HL-60 (cell line): ENCODE measurements around the gene GBGT1.

ENCODE experiments used
- DNase-seq, 2 experiments: peaks; one replicate each; pipeline ENCODE4 v3.0.0-alpha.2; 2010 to 2020; ENCODE audit warnings: low read depth in 1 of 2, low spot score in 1 of 2
- H3K27ac ChIP-seq: fragments of 250-450 bp; sonication (Bioruptor Pico); replicated peaks from 2 replicates; pipeline ENCODE4 v1.5.1; 2020; ENCODE audit warnings: mild to moderate bottlenecking, moderate library complexity
- H3K27me3 ChIP-seq: fragments of 250-450 bp; sonication (Bioruptor Pico); 2 replicates; pipeline ENCODE4 v1.5.1; 2021; ENCODE audit warnings: mild to moderate bottlenecking, moderate library complexity; ENCODE audit not compliant: insufficient read depth, poor library complexity, severe bottlenecking
- H3K4me3 ChIP-seq: replicated peaks from 2 replicates; pipeline ENCODE4 v1.5.1; 2011; ENCODE audit warnings: mild to moderate bottlenecking, control low read depth, low read length; ENCODE audit not compliant: insufficient read depth
- GABPA ChIP-seq: IDR thresholded peaks from 2 replicates; pipeline ENCODE4 v1.6.1; 2012; ENCODE audit warnings: low read depth
- POLR2AphosphoS5 ChIP-seq: IDR thresholded peaks from 2 replicates; pipeline ENCODE4 v1.6.1; 2012; ENCODE audit warnings: low read depth
- SPI1 ChIP-seq: IDR thresholded peaks from 2 replicates; pipeline ENCODE4 v1.6.1; 2012; ENCODE audit warnings: low read depth, mild to moderate bottlenecking, borderline replicate concordance
- TF ChIP-seq, protein P1 (sequence below): IDR thresholded peaks from 2 replicates; pipeline ENCODE4 v1.6.1; 2012; ENCODE audit warnings: low read depth; ENCODE audit not compliant: insufficient replicate concordance
- TF ChIP-seq, protein P2 (sequence below): IDR thresholded peaks from one replicate; pipeline ENCODE4 v1.5.1; 2011; ENCODE audit warnings: low read length, control low read depth, inconsistent platforms; ENCODE audit not compliant: insufficient read depth

Gene GBGT1

DNA sequence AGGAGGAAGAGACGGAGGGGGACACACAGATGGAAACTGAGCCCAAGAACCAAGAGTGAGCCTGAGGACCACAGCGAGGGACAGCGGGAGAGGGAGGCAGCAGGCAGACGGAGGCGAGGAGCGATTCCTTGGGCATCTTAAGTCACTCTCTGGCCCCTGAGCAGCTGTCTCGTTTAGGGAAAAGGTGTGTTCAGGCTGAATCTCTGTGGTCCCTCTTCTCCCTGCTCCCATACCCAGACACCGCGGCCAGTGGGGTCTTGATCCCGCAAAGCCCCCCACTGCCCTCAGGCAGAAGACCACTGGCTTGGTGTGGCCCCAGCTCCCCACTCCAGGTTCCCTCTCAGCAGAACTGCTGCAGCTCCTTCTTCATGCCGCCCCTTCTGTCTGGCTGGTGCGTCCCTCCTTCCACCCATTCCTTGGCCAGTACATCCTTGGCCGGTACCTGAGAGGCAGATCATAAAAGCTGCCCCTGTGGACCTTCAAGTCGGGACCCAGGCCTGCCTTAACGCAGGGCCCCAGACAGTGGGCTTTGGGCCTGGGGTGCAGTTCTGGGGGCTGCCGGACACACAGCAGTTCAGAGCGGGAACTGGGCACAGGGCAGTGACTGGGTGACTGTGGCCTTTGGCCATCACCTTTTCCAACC is 36.9 kb downstream of the GBGT1 start:
- TF ChIP-seq POLR2AphosphoS5 (no peak), GABPA (no peak), SPI1 (no peak)
- TF ChIP-seq, protein P1, sequence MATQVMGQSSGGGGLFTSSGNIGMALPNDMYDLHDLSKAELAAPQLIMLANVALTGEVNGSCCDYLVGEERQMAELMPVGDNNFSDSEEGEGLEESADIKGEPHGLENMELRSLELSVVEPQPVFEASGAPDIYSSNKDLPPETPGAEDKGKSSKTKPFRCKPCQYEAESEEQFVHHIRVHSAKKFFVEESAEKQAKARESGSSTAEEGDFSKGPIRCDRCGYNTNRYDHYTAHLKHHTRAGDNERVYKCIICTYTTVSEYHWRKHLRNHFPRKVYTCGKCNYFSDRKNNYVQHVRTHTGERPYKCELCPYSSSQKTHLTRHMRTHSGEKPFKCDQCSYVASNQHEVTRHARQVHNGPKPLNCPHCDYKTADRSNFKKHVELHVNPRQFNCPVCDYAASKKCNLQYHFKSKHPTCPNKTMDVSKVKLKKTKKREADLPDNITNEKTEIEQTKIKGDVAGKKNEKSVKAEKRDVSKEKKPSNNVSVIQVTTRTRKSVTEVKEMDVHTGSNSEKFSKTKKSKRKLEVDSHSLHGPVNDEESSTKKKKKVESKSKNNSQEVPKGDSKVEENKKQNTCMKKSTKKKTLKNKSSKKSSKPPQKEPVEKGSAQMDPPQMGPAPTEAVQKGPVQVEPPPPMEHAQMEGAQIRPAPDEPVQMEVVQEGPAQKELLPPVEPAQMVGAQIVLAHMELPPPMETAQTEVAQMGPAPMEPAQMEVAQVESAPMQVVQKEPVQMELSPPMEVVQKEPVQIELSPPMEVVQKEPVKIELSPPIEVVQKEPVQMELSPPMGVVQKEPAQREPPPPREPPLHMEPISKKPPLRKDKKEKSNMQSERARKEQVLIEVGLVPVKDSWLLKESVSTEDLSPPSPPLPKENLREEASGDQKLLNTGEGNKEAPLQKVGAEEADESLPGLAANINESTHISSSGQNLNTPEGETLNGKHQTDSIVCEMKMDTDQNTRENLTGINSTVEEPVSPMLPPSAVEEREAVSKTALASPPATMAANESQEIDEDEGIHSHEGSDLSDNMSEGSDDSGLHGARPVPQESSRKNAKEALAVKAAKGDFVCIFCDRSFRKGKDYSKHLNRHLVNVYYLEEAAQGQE = no peak
- TF ChIP-seq, protein P2, sequence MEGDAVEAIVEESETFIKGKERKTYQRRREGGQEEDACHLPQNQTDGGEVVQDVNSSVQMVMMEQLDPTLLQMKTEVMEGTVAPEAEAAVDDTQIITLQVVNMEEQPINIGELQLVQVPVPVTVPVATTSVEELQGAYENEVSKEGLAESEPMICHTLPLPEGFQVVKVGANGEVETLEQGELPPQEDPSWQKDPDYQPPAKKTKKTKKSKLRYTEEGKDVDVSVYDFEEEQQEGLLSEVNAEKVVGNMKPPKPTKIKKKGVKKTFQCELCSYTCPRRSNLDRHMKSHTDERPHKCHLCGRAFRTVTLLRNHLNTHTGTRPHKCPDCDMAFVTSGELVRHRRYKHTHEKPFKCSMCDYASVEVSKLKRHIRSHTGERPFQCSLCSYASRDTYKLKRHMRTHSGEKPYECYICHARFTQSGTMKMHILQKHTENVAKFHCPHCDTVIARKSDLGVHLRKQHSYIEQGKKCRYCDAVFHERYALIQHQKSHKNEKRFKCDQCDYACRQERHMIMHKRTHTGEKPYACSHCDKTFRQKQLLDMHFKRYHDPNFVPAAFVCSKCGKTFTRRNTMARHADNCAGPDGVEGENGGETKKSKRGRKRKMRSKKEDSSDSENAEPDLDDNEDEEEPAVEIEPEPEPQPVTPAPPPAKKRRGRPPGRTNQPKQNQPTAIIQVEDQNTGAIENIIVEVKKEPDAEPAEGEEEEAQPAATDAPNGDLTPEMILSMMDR = no peak
- H3K27ac ChIP-seq = no peak overlapping the region
- H3K4me3 ChIP-seq = no peak overlapping the region
- DNase-seq = no peak
- no peaks in the 10 kb centered on the region for H3K27me3 ChIP-seq

- no peak for TF ChIP-seq GABPA
- TF ChIP-seq, protein P1 = no peak
- TF ChIP-seq POLR2AphosphoS5 = no peak
- peak in 1 of 2 experiments; percentile 52 for DNase-seq
- Histone ChIP-seq H3K27me3 (no peaks in the 10 kb centered on the region), H3K27ac (no peak overlapping the region), H3K4me3 (peak overlapping the region; percentile 24)
Observed at GRCh38 chr9:133125941-133126696, 37.6 kb downstream of the GBGT1 start.

- Histone ChIP-seq H3K4me3 (no peak overlapping the region), H3K27me3 (no peaks in the 10 kb centered on the region), H3K27ac (no peak overlapping the region)
- DNase-seq = no peak
- TF ChIP-seq GABPA (no peak), SPI1 (no peak), POLR2AphosphoS5 (no peak)
- TF ChIP-seq, protein P2 = no peak
- TF ChIP-seq, protein P1 = no peak
Observed at GRCh38 chr9:133124907-133125275, 38.8 kb downstream of the GBGT1 start.
